Progenitor cell of endocrine pancreas (in vitro differentiated cells): Measurements from ENCODE around the gene IQGAP1. TPM values are rescaled to one million over a fixed set of nuclear protein-coding genes. Genes with fewer than 3 reads are reported as not detected.

Experiments used
- DNase-seq: peaks from one replicate; pipeline ENCODE4 v3.0.0; 2021; ENCODE audit warnings: low spot score; ENCODE audit not compliant: unreplicated experiment
- H3K27ac Mint-ChIP-seq: 2 replicates; pipeline ENCODE4 v1.8.0; 2021; ENCODE audit warnings: mild to moderate bottlenecking, moderate library complexity, mixed read lengths
- H3K27me3 Mint-ChIP-seq: 2 replicates; pipeline ENCODE4 v1.8.0; 2021; ENCODE audit warnings: mixed read lengths
- H3K36me3 Mint-ChIP-seq: 2 replicates; pipeline ENCODE4 v1.8.0; 2022; ENCODE audit warnings: mixed read lengths; ENCODE audit not compliant: insufficient read depth
- H3K4me1 Mint-ChIP-seq: 2 replicates; pipeline ENCODE4 v1.8.0; 2021; ENCODE audit warnings: low read depth, mixed read lengths
- H3K4me3 Mint-ChIP-seq: 2 replicates; pipeline ENCODE4 v1.8.0; 2021; ENCODE audit warnings: low read depth, mild to moderate bottlenecking, moderate library complexity, mixed read lengths
- H3K9me3 Mint-ChIP-seq: 2 replicates; pipeline ENCODE4 v1.8.0; 2021; ENCODE audit warnings: low read depth, mixed read lengths
- CTCF ChIP-seq: fragments of 200-600 bp; sonication (generic); IDR thresholded peaks from one replicate; pipeline ENCODE4 v1.5.0; 2021; ENCODE audit warnings: antibody characterized with exemption, mild to moderate bottlenecking; ENCODE audit not compliant: unreplicated experiment
- total RNA-seq: library from RNA; stranded (reverse); gene quantifications from 2 replicates; pipeline ENCODE4 v1.2.1, GENCODE V29; 2021

The IQGAP1 gene
- total RNA-seq, 1 donor from 2014 or later: 141 TPM

- peak; percentile 24 for DNase-seq
- Mint-ChIP-seq H3K27me3 (peaks cover 3% of the 10 kb centered on the region), H3K27ac (peak within 1 kb of the TSS; percentile 94), H3K9me3 (no peaks in the 10 kb centered on the region), H3K36me3 (no peaks in the 10 kb centered on the region), H3K4me3 (peak within 1 kb of the TSS; percentile 84), H3K4me1 (peaks cover 10% of the 10 kb centered on the region)
- TF ChIP-seq CTCF: no peak
Observed at GRCh38 chr15:90529371-90530249, 141.6 kb downstream of the IQGAP1 start, which contains the start of gene CRTC3. Gene CRTC3, plus strand, starts transcription at chr15:90529923. Its CDS starts 149 bp downstream, at chr15:90530072.

- peak overlapping the region; percentile 82 for H3K4me3 Mint-ChIP-seq
- no peak for TF ChIP-seq CTCF
- peak; percentile 29 for DNase-seq
- peaks cover 3% of the 10 kb centered on the region for H3K27me3 Mint-ChIP-seq
- H3K4me1 Mint-ChIP-seq: peaks cover 16% of the 10 kb centered on the region
- H3K36me3 Mint-ChIP-seq: no peaks in the 10 kb centered on the region
- peak overlapping the region; percentile 92 for H3K27ac Mint-ChIP-seq
- no peaks in the 10 kb centered on the region for H3K9me3 Mint-ChIP-seq
Observed at GRCh38 chr15:90530250-90531051, 142.4 kb downstream of the IQGAP1 start.

- H3K4me3 Mint-ChIP-seq: peak overlapping the region; percentile 82
- no peaks in the 10 kb centered on the region for H3K36me3 Mint-ChIP-seq
- peaks cover 3% of the 10 kb centered on the region for H3K27me3 Mint-ChIP-seq
- H3K9me3 Mint-ChIP-seq: no peaks in the 10 kb centered on the region
- no peak for TF ChIP-seq CTCF
- H3K27ac Mint-ChIP-seq: peak overlapping the region; percentile 92
- H3K4me1 Mint-ChIP-seq: peaks cover 18% of the 10 kb centered on the region
- no peak for DNase-seq
Observed at GRCh38 chr15:90531147-90531546, 143.1 kb downstream of the IQGAP1 start.

- Mint-ChIP-seq H3K27ac (peak overlapping the region; percentile 9), H3K4me3 (no peak overlapping the region), H3K9me3 (no peaks in the 10 kb centered on the region), H3K36me3 (peaks cover 5% of the 10 kb centered on the region), H3K27me3 (no peaks in the 10 kb centered on the region), H3K4me1 (peaks cover 23% of the 10 kb centered on the region)
- DNase-seq: no peak
- TF ChIP-seq CTCF: no peak
Observed at GRCh38 chr15:90535254-90535653, 147.2 kb downstream of the IQGAP1 start.

- no peak for TF ChIP-seq CTCF
- DNase-seq: no peak
- no peaks in the 10 kb centered on the region for H3K27me3 Mint-ChIP-seq
- no peaks in the 10 kb centered on the region for H3K9me3 Mint-ChIP-seq
- H3K36me3 Mint-ChIP-seq: peaks cover 10% of the 10 kb centered on the region
- H3K27ac Mint-ChIP-seq: no peak overlapping the region
- H3K4me3 Mint-ChIP-seq: no peak overlapping the region
- peaks cover 16% of the 10 kb centered on the region for H3K4me1 Mint-ChIP-seq
Observed at GRCh38 chr15:90539789-90540188, 151.7 kb downstream of the IQGAP1 start.
